HG03469 (cell line): ENCODE data around the gene PARP2.

Source experiments
- ATAC-seq: cut with Tn5 transposase; IDR thresholded peaks from one replicate; pipeline ENCODE4 v1.9.1; 2021; ENCODE audit warnings: mild to moderate bottlenecking, moderate library complexity, moderate number of reproducible peaks; ENCODE audit not compliant: unreplicated experiment

Gene PARP2

DNA sequence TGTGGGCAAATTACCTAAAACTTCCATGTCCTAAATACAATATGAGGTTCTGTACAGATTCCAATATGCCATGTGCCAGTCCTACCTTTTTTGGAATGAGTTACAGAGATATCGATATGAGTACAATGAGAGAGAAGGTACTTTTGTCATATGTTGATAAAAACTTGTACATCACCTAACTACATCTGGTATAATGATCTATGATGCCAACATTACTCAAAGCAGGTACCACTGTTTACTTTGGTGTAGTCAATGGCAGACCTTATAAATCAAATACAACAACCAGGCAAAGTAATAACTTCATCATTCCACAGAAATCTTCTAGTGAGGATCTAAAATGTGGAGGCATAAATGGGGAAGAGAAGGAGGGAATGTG is 57.1 kb downstream of the PARP2 start:
- ATAC-seq: no peak

DNA sequence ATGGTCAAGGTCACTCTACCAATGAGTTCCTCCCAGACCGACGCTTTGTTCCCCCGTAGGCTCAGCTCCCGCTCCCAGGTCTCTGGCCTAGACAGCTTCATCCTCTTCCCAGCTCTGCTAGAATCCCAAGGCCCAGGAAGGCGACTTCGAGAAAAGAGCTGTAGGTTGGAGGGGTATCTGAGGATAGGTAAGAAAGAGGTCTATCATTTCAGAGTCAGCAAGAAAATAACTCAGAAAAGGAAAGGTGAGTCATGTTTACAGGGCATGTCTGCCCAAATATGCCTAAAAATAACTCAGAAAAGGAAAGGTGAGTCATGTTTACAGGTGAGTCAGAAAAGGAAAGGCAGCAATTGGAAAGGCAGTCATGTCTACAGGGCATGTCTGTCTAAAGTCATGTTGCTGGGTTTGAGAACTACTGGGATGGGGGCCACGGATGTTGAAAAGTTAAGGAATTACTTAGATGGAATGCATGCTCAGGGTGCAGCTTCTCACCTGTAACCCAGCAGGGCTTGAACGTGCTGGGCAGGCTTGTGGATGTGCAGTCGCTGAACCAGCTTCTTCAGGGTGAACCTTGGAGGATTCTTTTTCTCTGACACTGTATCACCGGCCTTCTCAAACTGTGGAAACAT is 57.6 kb downstream of the PARP2 start:
- no peak for ATAC-seq

DNA sequence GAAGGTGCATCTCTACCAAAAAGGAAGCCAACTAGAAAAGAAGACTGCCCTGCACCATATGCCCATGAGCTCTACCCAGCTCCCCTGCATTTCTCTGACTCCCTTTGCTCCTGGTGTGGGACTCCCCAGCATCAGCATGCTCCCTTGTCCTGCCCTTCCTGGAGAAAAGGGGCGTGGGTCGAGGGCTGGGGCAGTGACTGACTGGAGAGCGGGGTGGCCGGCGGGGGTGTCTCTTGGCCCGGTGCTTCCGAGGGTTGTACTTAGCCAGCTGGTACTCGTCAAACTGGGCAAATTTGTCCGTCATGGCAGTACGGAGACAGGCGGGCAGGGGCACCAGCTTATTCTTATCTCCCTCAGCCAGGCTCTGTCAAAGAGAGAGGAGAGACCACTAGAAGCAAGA is 60.1 kb downstream of the PARP2 start:
- no peak for ATAC-seq
